HL-60 (cell line): ENCODE data around the gene TBCD.

Experiments
- GABPA ChIP-seq: IDR thresholded peaks from 2 replicates; pipeline ENCODE4 v1.6.1; 2012; ENCODE audit warnings: low read depth
- POLR2AphosphoS5 ChIP-seq: IDR thresholded peaks from 2 replicates; pipeline ENCODE4 v1.6.1; 2012; ENCODE audit warnings: low read depth
- TF ChIP-seq, protein P1 (sequence below): IDR thresholded peaks from one replicate; pipeline ENCODE4 v1.5.1; 2011; ENCODE audit warnings: low read length, control low read depth, inconsistent platforms; ENCODE audit not compliant: insufficient read depth

GRCh38 chr17:82907797-82908542 lies 156.1 kb downstream of the TBCD start:
- TF ChIP-seq, protein P1, sequence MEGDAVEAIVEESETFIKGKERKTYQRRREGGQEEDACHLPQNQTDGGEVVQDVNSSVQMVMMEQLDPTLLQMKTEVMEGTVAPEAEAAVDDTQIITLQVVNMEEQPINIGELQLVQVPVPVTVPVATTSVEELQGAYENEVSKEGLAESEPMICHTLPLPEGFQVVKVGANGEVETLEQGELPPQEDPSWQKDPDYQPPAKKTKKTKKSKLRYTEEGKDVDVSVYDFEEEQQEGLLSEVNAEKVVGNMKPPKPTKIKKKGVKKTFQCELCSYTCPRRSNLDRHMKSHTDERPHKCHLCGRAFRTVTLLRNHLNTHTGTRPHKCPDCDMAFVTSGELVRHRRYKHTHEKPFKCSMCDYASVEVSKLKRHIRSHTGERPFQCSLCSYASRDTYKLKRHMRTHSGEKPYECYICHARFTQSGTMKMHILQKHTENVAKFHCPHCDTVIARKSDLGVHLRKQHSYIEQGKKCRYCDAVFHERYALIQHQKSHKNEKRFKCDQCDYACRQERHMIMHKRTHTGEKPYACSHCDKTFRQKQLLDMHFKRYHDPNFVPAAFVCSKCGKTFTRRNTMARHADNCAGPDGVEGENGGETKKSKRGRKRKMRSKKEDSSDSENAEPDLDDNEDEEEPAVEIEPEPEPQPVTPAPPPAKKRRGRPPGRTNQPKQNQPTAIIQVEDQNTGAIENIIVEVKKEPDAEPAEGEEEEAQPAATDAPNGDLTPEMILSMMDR, result no peak
- TF ChIP-seq POLR2AphosphoS5 (no peak), GABPA (no peak)
